ENCODE data around the gene GATD1. TPM values are rescaled to one million over a fixed set of nuclear protein-coding genes. Genes with fewer than 3 reads are reported as not detected.

GATD1 gene
- total and polyA plus RNA-seq, 10 of the 15 experiments (the other 5 are each of a cell fraction or from before 2014, with no cell fraction given): 1.2 to 92.6 (median 22.3) TPM

GRCh38 chr11:809287-810039 is 32.2 kb upstream of the GATD1 start, which contains the start of gene RPLP2 (continued):
- TF ChIP-seq ELK1 (IDR thresholded peaks at IDR 0.05; ENCODE audit: low read depth, low read length) (peak; percentile 91), ATF2 (IDR thresholded peaks at IDR 0.05; ENCODE audit: low read length) (no peak), MEF2A (IDR thresholded peaks at IDR 0.05; ENCODE audit: insufficient read depth, low read depth, low read length) (0 out of 2 replicates have a peak, but pooled peaks have one; percentile 31), RCOR1 (conservative IDR thresholded peaks at IDR 0.05; ENCODE audit: low read depth, low read length) (no peak), PKNOX1 (IDR thresholded peaks at IDR 0.05) (peak; percentile 80), ZNF687 (IDR thresholded peaks at IDR 0.05) (peak; percentile 18; the same call in 1 of the 2 replicates), CEBPZ (IDR thresholded peaks at IDR 0.05; ENCODE audit: low read depth, low read length) (no peak), SMAD5 (IDR thresholded peaks at IDR 0.05; ENCODE audit: low read depth) (peak; percentile 93), ZNF622 (IDR thresholded peaks at IDR 0.05) (no peak), SIX5 (IDR thresholded peaks at IDR 0.05; ENCODE audit: low read depth, low read length, severe bottlenecking) (peak; percentile 86), TCF7 (IDR thresholded peaks at IDR 0.05; ENCODE audit: borderline replicate concordance) (no peak), NR2C1 (IDR thresholded peaks at IDR 0.05) (peak; percentile 73), KAT2A (conservative IDR thresholded peaks at IDR 0.05; ENCODE audit: control insufficient read depth, low read depth, low read length) (no peak), RB1 (IDR thresholded peaks at IDR 0.05; ENCODE audit: borderline replicate concordance) (no peak), SUZ12 (IDR thresholded peaks at IDR 0.05; ENCODE audit: unreplicated experiment) (no peak), IRF4 (IDR thresholded peaks at IDR 0.05; ENCODE audit: low read depth, low read length) (0 out of 2 replicates have a peak, but pooled peaks have one; percentile 40), NBN (IDR thresholded peaks at IDR 0.05) (peak; percentile 100)

Measured in GM12878 (cell line).